Measurements from ENCODE around the gene LAX1.

Gene LAX1

DNA sequence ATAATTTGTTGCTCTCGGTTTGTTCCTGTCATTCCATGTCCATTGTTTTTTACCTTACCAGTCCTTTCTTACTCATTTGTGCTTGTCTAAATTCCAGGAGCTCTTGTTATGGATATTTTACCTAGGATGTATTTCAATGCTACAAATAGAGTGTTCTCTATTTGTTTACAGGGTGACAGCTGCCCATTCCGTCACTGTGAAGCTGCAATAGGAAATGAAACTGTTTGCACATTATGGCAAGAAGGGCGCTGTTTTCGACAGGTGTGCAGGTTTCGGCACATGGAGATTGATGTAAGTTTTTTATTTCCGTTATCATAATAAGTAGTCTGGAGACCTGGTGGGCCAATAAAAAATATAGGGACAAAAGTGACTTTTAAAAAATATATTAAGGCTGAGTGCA, 53.4 kb downstream of the LAX1 start:
- DNase-seq: no peak

DNA sequence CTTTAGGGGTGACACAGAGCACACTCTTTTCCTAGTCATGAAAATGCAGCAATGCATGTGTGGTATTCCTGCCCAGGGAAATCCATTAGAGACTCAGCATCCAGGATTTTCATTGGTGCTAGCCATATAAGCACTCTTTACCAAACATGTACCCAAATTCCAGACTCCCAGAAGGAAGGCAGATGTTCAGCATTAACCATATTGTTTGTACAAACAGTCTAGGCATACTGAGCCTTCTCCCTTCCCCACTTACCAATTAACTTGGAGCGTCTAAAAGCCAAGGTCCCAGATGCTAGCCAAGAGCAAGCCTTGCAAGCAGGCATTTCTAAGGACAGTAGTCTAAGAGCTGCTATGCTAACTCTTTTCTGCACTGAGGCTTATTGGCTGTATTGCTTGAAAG, 58.3 kb downstream of the LAX1 start:
- no peak for DNase-seq

Measured in AML-193 (cell line).